GM18505 (cell line): ENCODE measurements around the gene PXT1.
"Not testable (repeated sequence)": the region's sequence is repeated elsewhere in the genome, so short reads cannot be mapped to it uniquely, and the experiment has no call there.

Experiments used
- ATAC-seq: cut with Tn5 transposase; IDR thresholded peaks from one replicate; pipeline ENCODE4 v1.9.1; 2021; ENCODE audit not compliant: unreplicated experiment
- POLR2A ChIP-seq: IDR thresholded peaks from 4 replicates; pipeline ENCODE4 v1.6.1; 2011; ENCODE audit warnings: borderline replicate concordance; ENCODE audit not compliant: insufficient read depth, insufficient read length; ENCODE audit errors: extremely low read depth

PXT1 gene

DNA sequence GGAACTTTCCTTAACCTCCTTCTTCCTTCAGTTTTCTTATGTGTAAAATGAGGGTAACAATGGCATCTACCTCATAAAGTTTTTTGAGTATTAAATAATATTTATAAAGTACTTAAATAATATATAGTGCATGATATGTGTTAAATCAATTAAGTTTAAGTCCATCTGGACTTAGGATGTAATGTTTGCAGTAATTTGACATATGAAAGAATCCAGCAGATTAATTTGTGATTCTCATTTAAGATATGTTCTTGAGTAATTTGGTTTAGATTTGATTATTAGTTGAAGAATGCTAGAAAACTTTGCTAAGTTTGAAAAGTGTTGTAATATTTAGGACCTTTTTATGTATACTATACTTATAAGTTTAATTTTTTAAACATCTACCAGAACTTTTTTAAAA is 18.3 kb upstream of the PXT1 start:
- no peak for ATAC-seq
- no peak for TF ChIP-seq POLR2A

- no peak for TF ChIP-seq POLR2A
- no peak for ATAC-seq
Measured at GRCh38 chr6:36459501-36459900, 16.8 kb upstream of the PXT1 start.

GRCh38 chr6:36455486-36456027 is 12.9 kb upstream of the PXT1 start:
- no peak for TF ChIP-seq POLR2A
- ATAC-seq = no peak

DNA sequence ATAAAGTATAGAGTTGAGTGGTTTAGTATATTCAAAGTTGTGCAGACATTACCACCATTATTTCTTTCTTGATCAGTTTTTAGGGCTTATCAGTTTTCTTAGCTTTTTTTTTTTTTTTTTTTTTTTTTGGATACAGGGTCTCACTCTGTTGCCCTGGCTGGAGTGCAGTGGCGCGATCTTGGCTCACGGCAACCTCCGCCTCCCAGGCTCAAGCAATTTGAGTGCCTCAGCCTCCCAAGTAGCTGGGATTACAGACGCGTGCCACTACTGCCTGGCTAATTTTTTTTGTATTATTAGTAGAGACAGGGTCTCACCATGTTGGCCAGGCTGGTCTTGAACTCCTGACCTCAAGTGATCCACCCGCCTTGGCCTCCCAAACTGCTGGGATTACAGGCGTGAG is 10.2 kb upstream of the PXT1 start:
- not testable (repeated sequence) for ATAC-seq

- not testable (repeated sequence) for ATAC-seq
Measured at GRCh38 chr6:36449173-36449572, 6.5 kb upstream of the PXT1 start.

GRCh38 chr6:36445621-36446020 is 3.0 kb upstream of the PXT1 start:
- TF ChIP-seq POLR2A = no peak
- ATAC-seq = no peak

GRCh38 chr6:36444470-36444869 is 1.8 kb upstream of the PXT1 start:
- no peak for TF ChIP-seq POLR2A
- ATAC-seq = no peak

- no peak for ATAC-seq
- no peak for TF ChIP-seq POLR2A
Measured at GRCh38 chr6:36443471-36444428, 1.1 kb upstream of the PXT1 start.

GRCh38 chr6:36442103-36442670 is 467 bp downstream of the PXT1 start:
- no peak for TF ChIP-seq POLR2A
- no peak for ATAC-seq

- peak; percentile 46 for ATAC-seq
- TF ChIP-seq POLR2A = peak; percentile 68
Measured at GRCh38 chr6:36441307-36441894, 1.3 kb downstream of the PXT1 start.

GRCh38 chr6:36436466-36436865 is 6.2 kb downstream of the PXT1 start:
- no peak for ATAC-seq

GRCh38 chr6:36432151-36432671 is 10.4 kb downstream of the PXT1 start:
- no peak for ATAC-seq
- no peak for TF ChIP-seq POLR2A

More at GRCh38 chr6:36436466-36436865, 6.2 kb downstream of the PXT1 start:
- TF ChIP-seq POLR2A = no peak

GRCh38 chr6:36431197-36431596 is 11.5 kb downstream of the PXT1 start:
- ATAC-seq = no peak

More at GRCh38 chr6:36431197-36431596, 11.5 kb downstream of the PXT1 start:
- TF ChIP-seq POLR2A = no peak
